BE2C (cell line): Measurements from ENCODE around the gene ADGRV1. TPM values are rescaled to one million over a fixed set of nuclear protein-coding genes. Genes with fewer than 3 reads are reported as not detected.

ENCODE experiments used
- DNase-seq: peaks from one replicate; pipeline ENCODE4 v3.0.0-alpha.2; 2020
- H3K27me3 ChIP-seq: fragments of 250-450 bp; sonication (Bioruptor Pico); 2 replicates; pipeline ENCODE4 v1.5.1; 2020; ENCODE audit warnings: mild to moderate bottlenecking
- H3K36me3 ChIP-seq: fragments of 250-450 bp; sonication (Bioruptor Pico); 2 replicates; pipeline ENCODE4 v1.5.1; 2020; ENCODE audit warnings: mild to moderate bottlenecking
- H3K4me1 ChIP-seq: fragments of 250-450 bp; sonication (Bioruptor Pico); 2 replicates; pipeline ENCODE4 v1.5.1; 2020
- H3K4me3 ChIP-seq: 2 replicates; pipeline ENCODE4 v1.5.1; 2011; ENCODE audit warnings: low read depth, low read length
- H3K9me3 ChIP-seq: fragments of 250-450 bp; sonication (Bioruptor Pico); 2 replicates; pipeline ENCODE4 v1.5.1; 2020
- polyA plus RNA-seq: library from polyadenylated mRNA; unstranded; fragments of >200 nt; gene quantifications from one replicate; pipeline ENCODE4 v1.2.1, GENCODE V29; 2012; ENCODE audit warnings: low read depth, missing spikeins; ENCODE audit not compliant: insufficient read length, insufficient read depth
- TF ChIP-seq, protein P1 (sequence below): IDR thresholded peaks from 2 replicates; pipeline ENCODE4 v1.5.1; 2012; ENCODE audit warnings: mild to moderate bottlenecking, low read depth, low read length

ADGRV1 gene, protein sequence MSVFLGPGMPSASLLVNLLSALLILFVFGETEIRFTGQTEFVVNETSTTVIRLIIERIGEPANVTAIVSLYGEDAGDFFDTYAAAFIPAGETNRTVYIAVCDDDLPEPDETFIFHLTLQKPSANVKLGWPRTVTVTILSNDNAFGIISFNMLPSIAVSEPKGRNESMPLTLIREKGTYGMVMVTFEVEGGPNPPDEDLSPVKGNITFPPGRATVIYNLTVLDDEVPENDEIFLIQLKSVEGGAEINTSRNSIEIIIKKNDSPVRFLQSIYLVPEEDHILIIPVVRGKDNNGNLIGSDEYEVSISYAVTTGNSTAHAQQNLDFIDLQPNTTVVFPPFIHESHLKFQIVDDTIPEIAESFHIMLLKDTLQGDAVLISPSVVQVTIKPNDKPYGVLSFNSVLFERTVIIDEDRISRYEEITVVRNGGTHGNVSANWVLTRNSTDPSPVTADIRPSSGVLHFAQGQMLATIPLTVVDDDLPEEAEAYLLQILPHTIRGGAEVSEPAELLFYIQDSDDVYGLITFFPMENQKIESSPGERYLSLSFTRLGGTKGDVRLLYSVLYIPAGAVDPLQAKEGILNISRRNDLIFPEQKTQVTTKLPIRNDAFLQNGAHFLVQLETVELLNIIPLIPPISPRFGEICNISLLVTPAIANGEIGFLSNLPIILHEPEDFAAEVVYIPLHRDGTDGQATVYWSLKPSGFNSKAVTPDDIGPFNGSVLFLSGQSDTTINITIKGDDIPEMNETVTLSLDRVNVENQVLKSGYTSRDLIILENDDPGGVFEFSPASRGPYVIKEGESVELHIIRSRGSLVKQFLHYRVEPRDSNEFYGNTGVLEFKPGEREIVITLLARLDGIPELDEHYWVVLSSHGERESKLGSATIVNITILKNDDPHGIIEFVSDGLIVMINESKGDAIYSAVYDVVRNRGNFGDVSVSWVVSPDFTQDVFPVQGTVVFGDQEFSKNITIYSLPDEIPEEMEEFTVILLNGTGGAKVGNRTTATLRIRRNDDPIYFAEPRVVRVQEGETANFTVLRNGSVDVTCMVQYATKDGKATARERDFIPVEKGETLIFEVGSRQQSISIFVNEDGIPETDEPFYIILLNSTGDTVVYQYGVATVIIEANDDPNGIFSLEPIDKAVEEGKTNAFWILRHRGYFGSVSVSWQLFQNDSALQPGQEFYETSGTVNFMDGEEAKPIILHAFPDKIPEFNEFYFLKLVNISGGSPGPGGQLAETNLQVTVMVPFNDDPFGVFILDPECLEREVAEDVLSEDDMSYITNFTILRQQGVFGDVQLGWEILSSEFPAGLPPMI (N-terminal part only)
- 1.2 TPM for polyA plus RNA-seq

DNA sequence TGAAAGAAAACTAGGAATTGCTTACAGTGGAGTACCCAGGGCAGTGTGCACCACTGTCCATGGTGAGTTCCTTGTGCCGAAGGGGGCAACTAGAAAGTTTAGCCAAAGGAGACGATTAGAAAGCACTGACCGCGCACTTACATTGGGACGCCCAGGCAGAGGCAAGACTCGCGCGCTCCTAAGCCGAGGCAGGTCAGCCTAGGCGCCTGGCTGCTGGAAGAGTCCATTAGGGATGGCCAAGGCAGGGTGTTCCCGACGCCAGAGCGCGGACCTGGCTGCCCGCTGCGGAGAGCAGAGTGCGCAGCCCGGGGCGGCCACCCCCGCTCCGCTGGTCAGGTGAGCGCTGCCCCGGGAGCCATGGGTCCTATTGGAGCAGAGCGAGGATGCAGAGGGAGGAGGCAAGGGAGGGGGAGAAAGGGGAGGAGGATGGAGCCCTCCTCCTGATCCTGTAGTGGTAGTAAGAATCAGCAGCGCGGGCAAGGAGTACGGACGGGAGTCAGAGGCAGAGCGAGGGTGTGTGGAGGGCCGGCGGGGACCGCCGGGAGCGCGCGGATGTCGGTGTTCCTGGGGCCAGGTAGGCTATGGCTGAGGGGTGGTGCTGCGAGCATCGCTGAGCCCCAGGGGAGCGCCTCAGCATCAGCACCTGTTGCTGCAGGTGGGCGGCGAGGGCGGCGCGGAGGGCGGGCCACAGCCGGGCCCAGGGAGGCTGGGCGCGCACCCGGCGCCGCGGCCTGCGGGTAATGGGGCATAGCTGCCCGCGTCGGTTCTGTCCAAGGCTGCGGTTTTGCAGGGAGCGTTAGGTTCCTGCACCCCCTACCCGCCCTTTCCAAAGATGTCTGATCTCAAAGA is at the start of gene ADGRV1:
TSS of gene ADGRV1 (plus strand) at position 454 of the 849 bp plus-strand sequence. CDS start at position 553, 99 bp downstream.
- TF ChIP-seq, protein P1, sequence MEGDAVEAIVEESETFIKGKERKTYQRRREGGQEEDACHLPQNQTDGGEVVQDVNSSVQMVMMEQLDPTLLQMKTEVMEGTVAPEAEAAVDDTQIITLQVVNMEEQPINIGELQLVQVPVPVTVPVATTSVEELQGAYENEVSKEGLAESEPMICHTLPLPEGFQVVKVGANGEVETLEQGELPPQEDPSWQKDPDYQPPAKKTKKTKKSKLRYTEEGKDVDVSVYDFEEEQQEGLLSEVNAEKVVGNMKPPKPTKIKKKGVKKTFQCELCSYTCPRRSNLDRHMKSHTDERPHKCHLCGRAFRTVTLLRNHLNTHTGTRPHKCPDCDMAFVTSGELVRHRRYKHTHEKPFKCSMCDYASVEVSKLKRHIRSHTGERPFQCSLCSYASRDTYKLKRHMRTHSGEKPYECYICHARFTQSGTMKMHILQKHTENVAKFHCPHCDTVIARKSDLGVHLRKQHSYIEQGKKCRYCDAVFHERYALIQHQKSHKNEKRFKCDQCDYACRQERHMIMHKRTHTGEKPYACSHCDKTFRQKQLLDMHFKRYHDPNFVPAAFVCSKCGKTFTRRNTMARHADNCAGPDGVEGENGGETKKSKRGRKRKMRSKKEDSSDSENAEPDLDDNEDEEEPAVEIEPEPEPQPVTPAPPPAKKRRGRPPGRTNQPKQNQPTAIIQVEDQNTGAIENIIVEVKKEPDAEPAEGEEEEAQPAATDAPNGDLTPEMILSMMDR: no peak
- 0 out of 2 replicates have a peak within 1 kb of the TSS, but pooled peaks have one; percentile 12 for H3K4me3 ChIP-seq
- no peaks in the 10 kb centered on the region for H3K36me3 ChIP-seq
- DNase-seq: peak; percentile 53
- no peaks in the 10 kb centered on the region for H3K9me3 ChIP-seq
- peaks cover 93% of the 10 kb centered on the region for H3K27me3 ChIP-seq
- H3K4me1 ChIP-seq: no peaks in the 10 kb centered on the region

DNA sequence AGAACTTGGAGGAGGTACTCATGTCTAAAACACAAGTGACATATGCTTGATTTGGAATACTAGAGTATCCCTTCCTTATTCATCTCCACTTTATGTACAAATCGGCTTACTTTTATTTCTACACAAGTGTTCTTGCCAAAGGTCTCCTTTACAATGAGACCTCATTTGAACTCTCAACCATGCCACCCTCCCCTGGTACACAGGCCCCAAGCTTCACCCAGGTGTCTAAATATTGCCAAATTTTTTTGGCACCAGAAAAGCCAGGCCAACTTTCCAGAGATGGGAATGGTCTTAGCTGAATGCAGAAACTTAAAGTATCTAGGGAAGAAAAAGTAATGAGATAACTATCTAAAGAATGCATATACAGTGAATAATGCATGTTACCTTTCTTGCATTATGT is 48.2 kb upstream of the ADGRV1 start:
- TF ChIP-seq, protein P1: no peak
- DNase-seq: no peak
- H3K4me1 ChIP-seq: no peaks in the 10 kb centered on the region
- no peaks in the 10 kb centered on the region for H3K9me3 ChIP-seq
- no peaks in the 10 kb centered on the region for H3K27me3 ChIP-seq
- H3K4me3 ChIP-seq: no peak overlapping the region
- no peaks in the 10 kb centered on the region for H3K36me3 ChIP-seq

DNA sequence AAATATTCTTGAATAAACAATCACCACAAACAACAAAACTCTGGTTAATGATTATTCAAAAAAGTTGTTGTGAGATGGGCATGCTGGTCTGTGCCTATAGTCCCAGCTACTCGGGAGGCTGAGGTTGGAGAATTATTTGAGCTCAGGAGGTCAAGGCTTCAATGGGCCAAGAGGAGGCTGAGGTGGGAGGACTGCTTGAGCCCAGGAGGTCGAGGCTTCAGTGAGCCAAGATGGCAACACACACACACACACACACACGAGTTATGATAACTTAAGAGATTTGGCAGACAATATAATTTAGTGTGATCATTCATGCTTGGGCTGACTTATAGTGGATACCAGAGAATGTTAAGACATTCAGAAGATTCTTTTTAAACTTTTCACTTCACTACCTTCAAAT is 44.1 kb upstream of the ADGRV1 start:
- DNase-seq: no peak
- Histone ChIP-seq H3K4me3 (no peak overlapping the region), H3K36me3 (peaks cover 2% of the 10 kb centered on the region; the same call in 1 of the 2 replicates), H3K27me3 (no peaks in the 10 kb centered on the region), H3K9me3 (no peaks in the 10 kb centered on the region), H3K4me1 (no peaks in the 10 kb centered on the region; the same call in 1 of the 2 replicates)
- TF ChIP-seq, protein P1: no peak

DNA sequence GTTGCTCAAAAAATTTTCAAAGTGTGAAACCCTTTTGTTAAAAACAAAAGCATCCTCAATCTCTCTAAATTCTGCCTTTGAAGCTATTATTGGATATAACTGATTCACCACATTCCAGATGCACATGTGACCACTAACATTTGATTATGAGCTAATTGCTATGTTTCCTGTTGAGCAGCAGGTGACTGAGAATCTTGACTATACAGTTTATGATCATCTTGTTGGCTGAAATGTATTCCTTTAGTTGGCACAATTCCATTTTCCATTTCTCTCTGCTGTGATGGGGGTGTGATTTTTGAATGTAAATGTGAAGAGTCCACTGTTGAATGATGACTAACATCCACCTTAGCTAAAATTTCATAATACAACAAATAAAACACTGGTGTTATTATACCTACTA is 39.9 kb upstream of the ADGRV1 start:
- Histone ChIP-seq H3K27me3 (no peaks in the 10 kb centered on the region), H3K9me3 (no peaks in the 10 kb centered on the region), H3K4me3 (no peak overlapping the region), H3K4me1 (no peaks in the 10 kb centered on the region; the same call in 1 of the 2 replicates), H3K36me3 (peaks cover 6% of the 10 kb centered on the region; the same call in 1 of the 2 replicates)
- DNase-seq: no peak
- TF ChIP-seq, protein P1: no peak

DNA sequence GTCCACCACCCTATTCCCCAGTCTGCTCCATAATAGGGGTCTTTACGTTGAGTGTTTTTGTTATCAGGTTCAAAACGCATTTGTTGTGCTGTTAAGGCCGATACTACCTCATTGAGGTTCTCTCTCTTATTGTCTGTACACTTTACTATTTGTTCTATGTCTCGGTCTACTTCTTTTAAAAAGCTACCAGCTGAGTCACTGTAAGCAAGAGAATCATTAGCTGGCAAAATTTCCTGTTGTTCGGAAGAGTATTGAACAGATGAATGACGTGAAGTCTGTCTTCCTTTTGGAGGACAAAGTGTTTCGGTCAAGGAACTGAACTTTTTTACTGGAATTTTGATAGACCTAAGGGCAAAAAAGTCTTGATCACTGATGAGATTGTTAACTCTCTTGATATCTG is 39.5 kb upstream of the ADGRV1 start:
- Histone ChIP-seq H3K27me3 (no peaks in the 10 kb centered on the region), H3K36me3 (peaks cover 6% of the 10 kb centered on the region; the same call in 1 of the 2 replicates), H3K4me3 (no peak overlapping the region), H3K9me3 (no peaks in the 10 kb centered on the region), H3K4me1 (no peaks in the 10 kb centered on the region; the same call in 1 of the 2 replicates)
- no peak for DNase-seq
- TF ChIP-seq, protein P1: no peak
